Esophagus (tissue), 2 donors: ENCODE data around the gene ADAMTS5. TPM values are rescaled to one million over a fixed set of nuclear protein-coding genes. Genes with fewer than 3 reads are reported as not detected.

Experiments used
- H3K27ac ChIP-seq, 2 donors: one replicate each; pipeline ENCODE4 v1.5.1; 2013; ENCODE audit warnings: low read depth in 2 of 2, mild to moderate bottlenecking in 2 of 2, inconsistent platforms in 1 of 2, low read length in 1 of 2, moderate library complexity in 1 of 2
- H3K27me3 ChIP-seq, 2 donors: one replicate each; pipeline ENCODE4 v1.6.1; 2013; ENCODE audit warnings: low read length in 2 of 2, control low read depth in 1 of 2, mild to moderate bottlenecking in 1 of 2; ENCODE audit not compliant: insufficient read depth in 2 of 2, control insufficient read depth in 1 of 2
- H3K36me3 ChIP-seq, 2 donors: one replicate each; pipeline ENCODE4 v1.6.1; 2013; ENCODE audit warnings: low read length in 1 of 2; ENCODE audit not compliant: control insufficient read depth in 2 of 2, insufficient read depth in 2 of 2
- H3K4me1 ChIP-seq, 2 donors: one replicate each; pipeline ENCODE4 v1.6.1; 2013; ENCODE audit warnings: low read length in 1 of 2; ENCODE audit not compliant: control insufficient read depth in 2 of 2, insufficient read depth in 2 of 2
- H3K4me3 ChIP-seq, 2 donors: one replicate each; pipeline ENCODE4 v1.5.1; 2013; ENCODE audit warnings: low read length in 2 of 2, mild to moderate bottlenecking in 2 of 2, low read depth in 1 of 2, moderate library complexity in 1 of 2
- H3K9me3 ChIP-seq, 2 donors: one replicate each; pipeline ENCODE4 v1.6.1; 2013; ENCODE audit warnings: mild to moderate bottlenecking in 2 of 2, low read depth in 1 of 2, low read length in 1 of 2, moderate library complexity in 1 of 2; ENCODE audit not compliant: control insufficient read depth in 2 of 2, insufficient read depth in 1 of 2
- WGBS, 2 donors: extraction: QIAGEN DNeasy Blood & Tissue Kit; methylation state at CpG; one replicate each; pipeline ENCODE4 v1.1.7; 2013; 5-methylcytosine and 5-hydroxymethylcytosine counted together
- polyA plus RNA-seq, 2 donors: library from polyadenylated mRNA; stranded (reverse); fragments of 200-250 nt; gene quantifications; one replicate each; pipeline ENCODE4 v1.2.3, GENCODE V29; 2013
- donor health status: healthy with polysubstance abuse.
- donor health status: Bipolar disorder and iron deficiency.

Gene ADAMTS5
- polyA plus RNA-seq, result under 1 TPM; 0.41 to 0.60 TPM

- Histone ChIP-seq H3K27ac (peak within 1 kb of the TSS; percentile 55 to 56), H3K36me3 (no peaks in the 10 kb centered on the region), H3K9me3 (peaks cover 0 to 6% of the 10 kb centered on the region in 2 donors), H3K27me3 (peaks cover 0 to 3% of the 10 kb centered on the region in 2 donors), H3K4me3 (peak within 1 kb of the TSS; percentile 41 to 55), H3K4me1 (peaks cover 0 to 12% of the 10 kb centered on the region in 2 donors)
- 3 to 6% methylated on average over 55 of the region's 55 CpGs for WGBS, 2 donors
These were observed at the start of gene ADAMTS5 for GRCh38 chr21:26967062-26967913. ADAMTS5 (minus strand) TSS chr21:26967088; CDS start chr21:26966391, 697 bp downstream.

- Histone ChIP-seq H3K4me3 (no peak overlapping the region), H3K27me3 (no peaks in the 10 kb centered on the region), H3K4me1 (no peaks in the 10 kb centered on the region), H3K36me3 (no peaks in the 10 kb centered on the region), H3K9me3 (no peaks in the 10 kb centered on the region), H3K27ac (no peak overlapping the region)
- 46 to 57% methylated on average over 1 of the region's 1 CpG for WGBS, 2 donors
These were observed 34.6 kb upstream of the ADAMTS5 start for GRCh38 chr21:27001526-27001925.

GRCh38 chr21:26983576-26983975, 16.7 kb upstream of the ADAMTS5 start:
- Histone ChIP-seq H3K4me3 (no peak overlapping the region), H3K4me1 (no peaks in the 10 kb centered on the region), H3K9me3 (no peaks in the 10 kb centered on the region), H3K36me3 (no peaks in the 10 kb centered on the region), H3K27me3 (no peaks in the 10 kb centered on the region), H3K27ac (no peak overlapping the region)
- WGBS, 2 donors, result 83 to 92% methylated on average over 5 of the region's 5 CpGs

GRCh38 chr21:26982767-26983166, 15.9 kb upstream of the ADAMTS5 start:
- Histone ChIP-seq H3K27me3 (no peaks in the 10 kb centered on the region), H3K9me3 (no peaks in the 10 kb centered on the region), H3K36me3 (no peaks in the 10 kb centered on the region), H3K4me1 (no peaks in the 10 kb centered on the region), H3K27ac (no peak overlapping the region), H3K4me3 (no peak overlapping the region)
- WGBS, 2 donors, result 60 to 77% methylated on average over 2 of the region's 2 CpGs

- Histone ChIP-seq H3K4me3 (no peak overlapping the region), H3K4me1 (no peaks in the 10 kb centered on the region), H3K36me3 (no peaks in the 10 kb centered on the region), H3K27me3 (no peaks in the 10 kb centered on the region), H3K27ac (no peak overlapping the region), H3K9me3 (no peaks in the 10 kb centered on the region)
- WGBS, 2 donors, result 54 to 67% methylated on average over 3 of the region's 3 CpGs
These were observed 10.9 kb upstream of the ADAMTS5 start for GRCh38 chr21:26977746-26978145.

GRCh38 chr21:26973226-26973625, 6.3 kb upstream of the ADAMTS5 start:
- no peaks in the 10 kb centered on the region for H3K27me3 ChIP-seq
- no peaks in the 10 kb centered on the region for H3K36me3 ChIP-seq
- H3K4me1 ChIP-seq, result no peaks in the 10 kb centered on the region
- WGBS, 2 donors, result 60 to 73% methylated on average over 2 of the region's 2 CpGs
- H3K9me3 ChIP-seq, result no peaks in the 10 kb centered on the region
- H3K4me3 ChIP-seq, result no peak overlapping the region
- H3K27ac ChIP-seq, result no peak overlapping the region

GRCh38 chr21:26972192-26972591, 5.3 kb upstream of the ADAMTS5 start:
- Histone ChIP-seq H3K36me3 (no peaks in the 10 kb centered on the region), H3K4me1 (no peaks in the 10 kb centered on the region)

GRCh38 chr21:26969971-26970725, 3.3 kb upstream of the ADAMTS5 start:
- Histone ChIP-seq H3K4me1 (peaks cover 0 to 11% of the 10 kb centered on the region in 2 donors), H3K36me3 (no peaks in the 10 kb centered on the region), H3K27ac (no peak overlapping the region), H3K4me3 (no peak overlapping the region), H3K27me3 (peaks cover 0 to 3% of the 10 kb centered on the region in 2 donors), H3K9me3 (peaks cover 0 to 6% of the 10 kb centered on the region in 2 donors)
- 80 to 88% methylated on average over 6 of the region's 6 CpGs for WGBS, 2 donors

More at GRCh38 chr21:26972192-26972591, 5.3 kb upstream of the ADAMTS5 start:
- Histone ChIP-seq H3K4me3 (no peak overlapping the region), H3K27me3 (peaks cover 0 to 3% of the 10 kb centered on the region in 2 donors), H3K9me3 (no peaks in the 10 kb centered on the region), H3K27ac (no peak overlapping the region)
- 40 to 49% methylated on average over 2 of the region's 2 CpGs for WGBS, 2 donors

GRCh38 chr21:26966649-26967061, 233 bp downstream of the ADAMTS5 start:
- Histone ChIP-seq H3K4me1 (peaks cover 0 to 12% of the 10 kb centered on the region in 2 donors), H3K9me3 (peaks cover 0 to 6% of the 10 kb centered on the region in 2 donors), H3K4me3 (peak overlapping the region; percentile 15 to 41), H3K27me3 (peaks cover 0 to 3% of the 10 kb centered on the region in 2 donors), H3K27ac (peak overlapping the region; percentile 44 to 53), H3K36me3 (no peaks in the 10 kb centered on the region)
- WGBS, 2 donors, result 2 to 3% methylated on average over 23 to 24 of the region's 24 CpGs
